ENCODE measurements around the gene ANKRD34C.

GRCh38 chr15:79292011-79292410 lies 9.5 kb downstream of the ANKRD34C start:
- TF ChIP-seq, protein P1, sequence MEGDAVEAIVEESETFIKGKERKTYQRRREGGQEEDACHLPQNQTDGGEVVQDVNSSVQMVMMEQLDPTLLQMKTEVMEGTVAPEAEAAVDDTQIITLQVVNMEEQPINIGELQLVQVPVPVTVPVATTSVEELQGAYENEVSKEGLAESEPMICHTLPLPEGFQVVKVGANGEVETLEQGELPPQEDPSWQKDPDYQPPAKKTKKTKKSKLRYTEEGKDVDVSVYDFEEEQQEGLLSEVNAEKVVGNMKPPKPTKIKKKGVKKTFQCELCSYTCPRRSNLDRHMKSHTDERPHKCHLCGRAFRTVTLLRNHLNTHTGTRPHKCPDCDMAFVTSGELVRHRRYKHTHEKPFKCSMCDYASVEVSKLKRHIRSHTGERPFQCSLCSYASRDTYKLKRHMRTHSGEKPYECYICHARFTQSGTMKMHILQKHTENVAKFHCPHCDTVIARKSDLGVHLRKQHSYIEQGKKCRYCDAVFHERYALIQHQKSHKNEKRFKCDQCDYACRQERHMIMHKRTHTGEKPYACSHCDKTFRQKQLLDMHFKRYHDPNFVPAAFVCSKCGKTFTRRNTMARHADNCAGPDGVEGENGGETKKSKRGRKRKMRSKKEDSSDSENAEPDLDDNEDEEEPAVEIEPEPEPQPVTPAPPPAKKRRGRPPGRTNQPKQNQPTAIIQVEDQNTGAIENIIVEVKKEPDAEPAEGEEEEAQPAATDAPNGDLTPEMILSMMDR (conservative IDR thresholded peaks at IDR 0.05; ENCODE audit: low read depth, low read length), result no peak
- TF ChIP-seq EZH2 (IDR thresholded peaks at IDR 0.05; ENCODE audit: low read length, unreplicated experiment), result no peak
- no peak for TF ChIP-seq EZH2phosphoT487 (IDR thresholded peaks at IDR 0.05; ENCODE audit: borderline replicate concordance, low read length)

Data from PC-3 (cell line).